Hepatocyte (in vitro differentiated cells): Measurements from ENCODE around the gene MAD1L1.

Experiments used
- EZH2 ChIP-seq: fragments of 200-600 bp; sonication (generic); IDR thresholded peaks from 2 replicates; pipeline ENCODE4 v1.6.1; 2016; ENCODE audit warnings: antibody characterized with exemption, mild to moderate bottlenecking, borderline replicate concordance
- TF ChIP-seq, protein P1 (sequence below): fragments of 200-600 bp; sonication (generic); IDR thresholded peaks from 2 replicates; pipeline ENCODE4 v1.5.1; 2016; ENCODE audit warnings: antibody characterized with exemption, mild to moderate bottlenecking; ENCODE audit not compliant: poor library complexity

DNA sequence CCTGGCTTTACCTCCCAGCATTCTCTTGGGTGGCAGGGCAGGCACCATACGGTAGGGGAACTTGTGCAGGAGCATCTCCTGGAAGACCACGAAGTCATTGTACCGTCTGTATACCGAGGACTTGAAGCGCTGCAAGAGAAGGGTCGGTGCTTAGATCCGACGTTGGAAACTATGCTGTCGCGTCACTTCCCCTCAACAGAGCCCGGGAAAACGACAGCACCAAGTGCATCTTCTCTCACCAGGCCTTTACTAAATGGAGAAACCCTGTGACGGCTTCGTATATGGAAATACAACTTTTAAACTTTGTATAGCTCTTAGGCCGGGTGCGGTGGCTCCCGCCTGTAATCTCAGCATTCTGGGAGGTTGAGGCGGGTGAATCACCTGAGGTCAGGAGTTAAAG is 42.4 kb upstream of the MAD1L1 start:
- TF ChIP-seq, protein P1, sequence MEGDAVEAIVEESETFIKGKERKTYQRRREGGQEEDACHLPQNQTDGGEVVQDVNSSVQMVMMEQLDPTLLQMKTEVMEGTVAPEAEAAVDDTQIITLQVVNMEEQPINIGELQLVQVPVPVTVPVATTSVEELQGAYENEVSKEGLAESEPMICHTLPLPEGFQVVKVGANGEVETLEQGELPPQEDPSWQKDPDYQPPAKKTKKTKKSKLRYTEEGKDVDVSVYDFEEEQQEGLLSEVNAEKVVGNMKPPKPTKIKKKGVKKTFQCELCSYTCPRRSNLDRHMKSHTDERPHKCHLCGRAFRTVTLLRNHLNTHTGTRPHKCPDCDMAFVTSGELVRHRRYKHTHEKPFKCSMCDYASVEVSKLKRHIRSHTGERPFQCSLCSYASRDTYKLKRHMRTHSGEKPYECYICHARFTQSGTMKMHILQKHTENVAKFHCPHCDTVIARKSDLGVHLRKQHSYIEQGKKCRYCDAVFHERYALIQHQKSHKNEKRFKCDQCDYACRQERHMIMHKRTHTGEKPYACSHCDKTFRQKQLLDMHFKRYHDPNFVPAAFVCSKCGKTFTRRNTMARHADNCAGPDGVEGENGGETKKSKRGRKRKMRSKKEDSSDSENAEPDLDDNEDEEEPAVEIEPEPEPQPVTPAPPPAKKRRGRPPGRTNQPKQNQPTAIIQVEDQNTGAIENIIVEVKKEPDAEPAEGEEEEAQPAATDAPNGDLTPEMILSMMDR, result no peak
- TF ChIP-seq EZH2, result no peak
